ENCODE results near the gene COL4A3.
"Not testable (repeated sequence)": the region's sequence is repeated elsewhere in the genome, so short reads cannot be mapped to it uniquely, and the experiment has no call there.

Gene COL4A3

GRCh38 chr2:227206406-227206805 is 42.0 kb downstream of the COL4A3 start:
- DNase-seq (ENCODE audit: low spot score) = no peak

DNA sequence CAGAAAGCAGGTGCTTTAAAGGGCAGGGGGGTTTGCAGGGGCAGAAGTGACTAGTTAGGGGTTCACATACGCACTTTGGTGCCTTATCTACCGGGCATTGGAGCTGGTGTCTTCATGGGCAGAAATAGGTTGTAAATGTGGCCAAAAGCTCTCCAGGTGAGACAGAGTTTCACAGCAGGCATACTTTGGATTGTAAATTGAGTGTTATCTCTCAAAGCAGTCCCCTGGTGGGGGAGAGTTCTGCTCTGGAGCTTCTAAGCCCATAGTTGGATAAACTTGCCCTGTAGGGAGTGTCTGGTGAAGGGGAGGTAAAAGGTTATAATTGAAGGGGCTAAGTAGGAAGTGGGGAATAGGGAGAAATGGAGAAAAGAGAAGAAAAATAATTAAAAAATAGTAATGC is 43.1 kb downstream of the COL4A3 start:
- no peak for DNase-seq (ENCODE audit: low spot score)

GRCh38 chr2:227214622-227215041 is 50.2 kb downstream of the COL4A3 start:
- DNase-seq (ENCODE audit: low spot score) = no peak

DNA sequence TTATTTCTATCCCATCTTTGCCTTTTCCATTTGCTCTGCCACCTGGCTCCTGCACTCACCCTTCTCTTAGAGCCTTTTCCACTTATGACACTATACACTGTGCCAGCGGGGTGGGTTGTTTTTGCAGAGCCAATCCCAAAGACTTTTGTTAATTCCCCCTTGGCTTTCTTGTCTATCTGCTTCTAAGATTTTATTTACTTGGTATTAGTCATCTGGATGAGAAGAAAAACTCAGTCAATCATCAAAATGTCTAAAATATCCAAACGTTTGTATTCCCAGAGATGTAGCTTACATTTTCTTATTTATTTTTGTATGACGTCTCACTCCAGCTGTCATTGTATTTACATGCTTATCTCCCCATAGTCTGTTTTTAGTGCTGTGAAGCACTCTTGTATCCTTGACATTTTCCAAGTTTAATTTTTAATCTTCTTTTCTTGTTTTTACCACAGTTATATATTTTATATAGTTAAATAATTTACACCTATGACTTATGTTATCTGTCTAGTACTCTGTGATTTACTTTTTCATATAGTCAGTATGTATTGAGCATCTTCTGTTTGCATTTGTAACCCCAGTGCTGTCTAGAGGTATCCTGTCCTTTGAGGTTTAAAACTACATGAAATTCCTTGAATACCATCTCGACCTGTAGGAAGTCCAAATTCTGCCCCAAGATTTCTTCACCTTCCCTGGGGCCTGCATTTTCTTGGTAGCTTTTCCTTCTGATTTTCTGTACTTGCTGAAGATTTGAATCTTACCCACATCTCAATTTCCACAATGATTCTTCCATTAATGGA is 55.1 kb downstream of the COL4A3 start:
- no peak for DNase-seq (ENCODE audit: low spot score)

GRCh38 chr2:227221120-227221519 is 56.7 kb downstream of the COL4A3 start:
- no peak for DNase-seq (ENCODE audit: low spot score)

- DNase-seq (ENCODE audit: low spot score) = no peak
Observed at GRCh38 chr2:227222292-227222691, 57.9 kb downstream of the COL4A3 start.

- DNase-seq (ENCODE audit: low spot score) = not testable (repeated sequence)
Observed at GRCh38 chr2:227225641-227226040, 61.2 kb downstream of the COL4A3 start.

- DNase-seq (ENCODE audit: low spot score) = peak; percentile 25
Observed at GRCh38 chr2:227228061-227228667, 63.7 kb downstream of the COL4A3 start.

- no peak for DNase-seq (ENCODE audit: low spot score)
Observed at GRCh38 chr2:227230151-227230550, 65.7 kb downstream of the COL4A3 start.

- DNase-seq (ENCODE audit: low spot score) = no peak
Observed at GRCh38 chr2:227234429-227234828, 70.0 kb downstream of the COL4A3 start.

DNA sequence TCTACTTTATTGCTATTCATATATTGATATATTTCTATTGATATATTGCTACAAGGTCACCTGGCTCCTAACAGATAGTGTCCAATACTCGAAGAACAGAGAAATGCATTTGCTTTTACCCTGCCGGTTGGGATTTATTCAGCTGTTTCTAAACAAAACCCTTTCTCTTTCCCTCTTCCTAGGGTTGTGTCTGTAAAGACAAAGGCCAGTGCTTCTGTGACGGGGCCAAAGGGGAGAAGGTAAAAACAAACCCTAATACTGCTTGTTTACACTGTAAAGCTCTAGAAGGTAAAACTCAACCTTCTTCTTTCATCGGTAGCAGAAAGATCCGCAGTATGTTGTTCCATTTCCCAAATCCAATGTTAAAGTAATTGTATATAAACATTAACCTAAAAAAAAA is 73.4 kb downstream of the COL4A3 start:
- no peak for DNase-seq (ENCODE audit: low spot score)

DNA sequence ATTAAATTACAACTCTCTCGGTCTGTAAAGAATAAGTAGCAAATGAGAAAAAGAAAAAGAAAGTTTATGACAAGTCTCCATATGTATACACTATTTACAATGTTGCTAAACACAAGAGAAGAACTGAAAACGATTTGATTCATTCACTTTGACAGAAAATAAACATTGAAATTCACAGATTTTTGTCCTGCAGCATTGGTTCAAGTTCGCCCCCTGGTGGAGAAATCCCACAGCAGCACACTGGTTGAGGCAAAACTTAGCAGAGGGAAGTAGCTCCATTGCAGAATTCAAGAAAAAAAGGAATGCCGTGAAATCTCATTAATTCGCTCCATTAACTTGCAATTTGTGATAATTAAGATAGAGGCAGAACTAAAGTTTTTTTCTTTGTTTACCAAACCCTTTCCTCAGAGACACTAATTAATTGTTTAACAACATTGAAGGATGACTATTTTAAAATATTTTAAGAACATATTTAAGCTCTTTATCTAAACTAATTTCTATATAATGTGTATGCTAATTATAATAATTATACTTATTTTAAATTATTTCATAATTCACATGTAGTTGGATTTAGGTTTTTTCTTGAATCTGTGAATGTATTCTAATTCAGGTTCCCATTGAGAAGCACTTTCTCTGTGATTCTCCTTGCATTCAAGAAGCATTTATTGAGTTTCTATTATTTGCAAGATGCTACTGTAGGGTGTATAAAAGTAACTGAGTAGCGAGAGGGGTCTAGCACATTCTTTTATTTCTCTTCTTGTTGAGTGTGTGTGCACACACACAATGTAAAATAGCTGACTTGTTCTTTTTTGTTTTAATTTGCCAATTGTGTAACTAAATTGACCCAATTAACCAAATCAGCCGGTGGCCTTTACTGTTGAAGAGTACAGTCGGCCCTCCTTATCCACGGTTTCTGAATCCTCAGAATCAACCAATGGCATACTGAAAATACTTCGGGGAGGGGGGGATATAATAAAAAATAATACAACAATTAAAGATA is 74.1 kb downstream of the COL4A3 start:
- peak; percentile 44 for DNase-seq (ENCODE audit: low spot score)

- DNase-seq (ENCODE audit: low spot score) = no peak
Observed at GRCh38 chr2:227241005-227241404, 76.6 kb downstream of the COL4A3 start.

GRCh38 chr2:227248876-227249275 is 84.5 kb downstream of the COL4A3 start:
- no peak for DNase-seq (ENCODE audit: low spot score)

- DNase-seq (ENCODE audit: low spot score) = no peak
Observed at GRCh38 chr2:227252831-227253230, 88.4 kb downstream of the COL4A3 start.

DNA sequence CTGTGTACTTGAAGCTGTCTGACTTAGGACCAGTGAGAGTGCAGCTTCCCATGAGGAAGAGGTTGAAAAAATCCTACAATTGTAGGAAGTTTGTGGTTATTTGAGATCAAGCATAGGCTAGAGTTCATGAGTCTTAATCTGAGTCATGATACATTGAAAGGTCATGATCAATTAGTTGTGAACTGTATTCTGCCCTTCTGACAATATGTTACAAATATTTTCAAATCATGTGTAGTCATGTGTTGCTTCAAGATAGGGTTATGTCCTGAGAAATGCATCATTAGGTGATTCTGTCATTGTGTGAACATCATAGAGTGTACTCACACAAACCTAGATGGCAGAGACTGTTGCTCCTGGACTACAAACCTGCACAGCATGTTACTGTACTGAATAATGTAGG is 92.2 kb downstream of the COL4A3 start:
- DNase-seq (ENCODE audit: low spot score) = no peak

DNA sequence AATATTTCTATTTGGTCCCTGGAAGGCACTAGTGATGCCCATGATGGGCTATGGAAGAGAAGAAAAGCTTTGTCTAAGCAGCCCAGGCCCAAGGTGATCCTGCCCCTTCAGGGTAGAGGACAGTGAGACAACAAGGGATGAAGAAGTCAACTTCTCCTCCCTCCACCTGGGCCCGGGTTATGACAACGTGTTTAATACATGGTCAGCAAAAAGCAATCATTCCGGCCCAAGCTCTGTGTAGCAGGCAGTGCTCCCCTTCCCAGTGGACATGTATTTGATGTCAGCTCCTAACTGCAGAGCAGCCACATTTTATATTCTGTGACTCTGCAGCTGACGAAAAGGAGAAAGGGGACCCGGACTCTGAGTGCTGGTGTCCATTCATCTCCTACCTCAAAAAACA is 93.4 kb downstream of the COL4A3 start:
- DNase-seq (ENCODE audit: low spot score) = no peak

- DNase-seq (ENCODE audit: low spot score) = no peak
Observed at GRCh38 chr2:227260041-227260440, 95.6 kb downstream of the COL4A3 start.

DNA sequence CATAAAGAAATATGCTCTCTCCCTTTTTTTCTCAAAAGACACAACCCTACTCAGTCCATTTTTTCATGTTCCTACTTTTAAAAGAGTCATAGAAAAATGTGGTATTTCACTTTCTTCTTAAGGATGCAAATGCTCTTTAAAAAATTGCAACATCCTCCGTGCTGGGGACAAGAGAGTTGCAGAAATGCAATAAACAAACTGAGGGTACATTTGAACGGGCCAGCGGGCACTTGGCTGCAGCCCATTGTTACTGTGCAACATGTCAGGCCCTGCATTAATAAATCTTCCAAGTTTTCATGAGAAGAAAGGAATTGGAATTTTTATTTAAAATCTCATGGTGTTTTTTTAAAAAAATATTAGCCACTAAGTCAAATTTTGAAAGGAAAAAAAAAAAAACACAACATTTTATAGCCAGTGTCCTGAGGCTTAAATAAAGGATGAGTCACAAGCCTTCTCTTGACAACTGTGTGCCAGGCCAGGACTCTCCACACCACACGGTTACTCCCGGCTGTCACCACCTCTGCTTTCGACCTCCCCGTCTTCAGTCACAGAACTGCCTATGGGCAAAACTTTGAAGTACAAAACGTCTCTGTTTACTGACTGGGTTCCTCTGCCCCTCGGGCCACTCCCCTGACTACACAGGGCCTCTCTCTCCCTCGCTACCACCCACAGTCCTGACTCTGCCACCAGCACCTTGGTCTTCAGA is 103.1 kb downstream of the COL4A3 start:
- DNase-seq (ENCODE audit: low spot score) = no peak

GRCh38 chr2:227280895-227281294 is 116.5 kb downstream of the COL4A3 start:
- no peak for DNase-seq (ENCODE audit: low spot score)

GRCh38 chr2:227285741-227286236 is 121.4 kb downstream of the COL4A3 start:
- no peak for DNase-seq (ENCODE audit: low spot score)

DNA sequence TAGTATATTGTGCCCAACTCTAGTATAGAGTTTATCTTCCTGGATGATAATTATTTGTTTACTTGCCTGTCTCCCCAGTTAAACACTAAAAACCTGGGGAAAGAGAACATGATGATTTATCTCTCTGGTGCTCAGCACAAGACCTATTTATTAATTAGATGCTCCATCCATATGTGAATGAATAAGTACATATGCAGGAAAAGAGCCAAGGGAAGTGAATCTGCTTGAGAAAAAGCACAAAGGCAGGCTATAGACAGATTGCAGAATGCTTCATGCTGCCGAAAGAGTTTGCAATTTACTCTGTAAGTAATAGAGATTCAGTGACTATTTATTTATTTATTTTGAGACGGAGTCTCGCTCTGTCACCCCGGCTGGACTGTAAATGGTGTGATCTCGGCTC is 123.3 kb downstream of the COL4A3 start:
- no peak for DNase-seq (ENCODE audit: low spot score)
